Measurements from ENCODE around the gene PTPRT.

Gene PTPRT

DNA sequence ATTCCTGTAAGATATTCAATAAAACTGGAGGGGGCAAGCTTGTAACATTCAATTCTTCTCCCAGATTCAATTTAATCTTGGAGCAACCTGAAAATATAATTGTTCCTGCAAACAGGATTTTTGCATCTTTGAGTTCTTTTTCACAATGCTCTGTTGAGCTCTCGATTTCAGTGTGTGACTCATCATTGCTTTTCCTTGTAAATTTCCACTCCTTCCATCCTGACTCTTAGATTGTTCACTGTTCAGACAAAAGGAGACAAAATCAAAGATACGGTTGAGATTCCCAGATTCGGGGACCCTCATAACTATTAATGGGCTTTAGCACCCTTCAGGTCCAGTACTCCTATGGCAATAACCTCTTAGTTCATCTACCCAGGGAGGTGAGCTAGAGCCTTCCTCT lies 999.6 kb downstream of the PTPRT start:
- WGBS, 2 experiments (ENCODE audit: insufficient coverage in 2 of 2): 73 to 79% methylated on average over 3 of the region's 3 CpGs
- no peak overlapping the region for H3K27ac ChIP-seq (ENCODE audit: low read depth, low read length, severe bottlenecking)

GRCh38 chr20:42186337-42186736 lies 1003.4 kb downstream of the PTPRT start:
- H3K9me3 ChIP-seq (ENCODE audit: control insufficient read depth, low read length): no peaks in the 10 kb centered on the region
- 55 to 62% methylated on average over 1 to 3 of the region's 3 CpGs for WGBS, 2 experiments (ENCODE audit: insufficient coverage in 2 of 2)

More for the DNA sequence above, 999.6 kb downstream of the PTPRT start:
- Histone ChIP-seq H3K36me3 (ENCODE audit: control insufficient read depth, insufficient read depth, low read length) (no peaks in the 10 kb centered on the region), H3K9me3 (ENCODE audit: control insufficient read depth, low read length) (no peaks in the 10 kb centered on the region), H3K4me1 (ENCODE audit: control insufficient read depth, insufficient read depth, low read length, poor library complexity, severe bottlenecking) (no peaks in the 10 kb centered on the region), H3K4me3 (ENCODE audit: extremely low read depth, insufficient read depth, low read length, poor library complexity, severe bottlenecking) (no peak overlapping the region)

GRCh38 chr20:42183147-42183546 lies 1006.6 kb downstream of the PTPRT start:
- Histone ChIP-seq H3K27ac (ENCODE audit: low read depth, low read length, severe bottlenecking) (no peak overlapping the region), H3K9me3 (ENCODE audit: control insufficient read depth, low read length) (no peaks in the 10 kb centered on the region), H3K4me1 (ENCODE audit: control insufficient read depth, insufficient read depth, low read length, poor library complexity, severe bottlenecking) (no peaks in the 10 kb centered on the region), H3K4me3 (ENCODE audit: extremely low read depth, insufficient read depth, low read length, poor library complexity, severe bottlenecking) (no peak overlapping the region), H3K36me3 (ENCODE audit: control insufficient read depth, insufficient read depth, low read length) (no peaks in the 10 kb centered on the region)
- 45 to 70% methylated on average over 1 of the region's 4 CpGs for WGBS, 2 experiments (ENCODE audit: insufficient coverage in 2 of 2)

More at GRCh38 chr20:42186337-42186736, 1003.4 kb downstream of the PTPRT start:
- H3K4me1 ChIP-seq (ENCODE audit: control insufficient read depth, insufficient read depth, low read length, poor library complexity, severe bottlenecking): no peaks in the 10 kb centered on the region
- no peak overlapping the region for H3K27ac ChIP-seq (ENCODE audit: low read depth, low read length, severe bottlenecking)
- H3K4me3 ChIP-seq (ENCODE audit: extremely low read depth, insufficient read depth, low read length, poor library complexity, severe bottlenecking): no peak overlapping the region
- H3K36me3 ChIP-seq (ENCODE audit: control insufficient read depth, insufficient read depth, low read length): no peaks in the 10 kb centered on the region

DNA sequence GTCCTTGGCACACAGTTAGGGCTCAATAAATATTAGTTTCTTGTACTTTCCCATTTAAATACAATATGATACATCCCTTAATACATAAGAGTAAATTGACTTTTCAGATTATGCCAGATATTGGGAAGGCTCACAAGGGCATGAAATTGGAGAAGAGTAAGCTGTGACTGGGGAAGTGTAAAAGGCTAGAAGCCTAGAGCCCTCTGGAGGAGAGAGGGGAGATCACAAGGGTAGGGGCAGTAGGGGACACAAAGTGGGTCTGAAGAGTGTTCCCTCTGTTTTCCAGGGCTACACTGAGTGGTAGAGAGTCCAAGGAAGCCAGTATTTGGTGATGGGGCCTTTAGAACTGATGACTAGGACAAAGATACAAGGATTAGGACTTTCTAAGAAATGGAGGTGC lies 1008.6 kb downstream of the PTPRT start:
- Histone ChIP-seq H3K4me1 (ENCODE audit: control insufficient read depth, insufficient read depth, low read length, poor library complexity, severe bottlenecking) (no peaks in the 10 kb centered on the region), H3K4me3 (ENCODE audit: extremely low read depth, insufficient read depth, low read length, poor library complexity, severe bottlenecking) (no peak overlapping the region), H3K27ac (ENCODE audit: low read depth, low read length, severe bottlenecking) (no peak overlapping the region), H3K36me3 (ENCODE audit: control insufficient read depth, insufficient read depth, low read length) (no peaks in the 10 kb centered on the region), H3K9me3 (ENCODE audit: control insufficient read depth, low read length) (no peaks in the 10 kb centered on the region)

DNA sequence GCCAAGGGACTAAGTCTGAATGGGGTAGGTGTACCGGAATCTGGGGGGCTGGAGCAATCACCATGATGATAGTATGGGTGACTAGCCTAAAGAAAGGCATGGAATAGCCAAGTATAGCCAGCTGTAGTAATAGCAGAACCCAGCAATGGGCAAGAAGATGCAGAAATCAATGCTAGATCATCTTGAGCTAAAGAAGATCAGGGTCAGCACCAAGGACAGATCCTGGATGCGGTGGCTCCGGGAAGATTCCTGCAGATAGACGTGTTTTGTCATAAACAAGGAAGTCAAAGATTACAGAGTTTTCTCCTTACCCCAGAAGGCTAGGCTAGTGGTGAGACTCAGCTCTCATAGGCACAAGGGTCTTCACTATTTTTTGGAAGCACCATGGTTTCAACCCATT lies 1009.9 kb downstream of the PTPRT start:
- Histone ChIP-seq H3K27ac (ENCODE audit: low read depth, low read length, severe bottlenecking) (no peak overlapping the region), H3K9me3 (ENCODE audit: control insufficient read depth, low read length) (no peaks in the 10 kb centered on the region), H3K36me3 (ENCODE audit: control insufficient read depth, insufficient read depth, low read length) (no peaks in the 10 kb centered on the region), H3K4me3 (ENCODE audit: extremely low read depth, insufficient read depth, low read length, poor library complexity, severe bottlenecking) (no peak overlapping the region), H3K4me1 (ENCODE audit: control insufficient read depth, insufficient read depth, low read length, poor library complexity, severe bottlenecking) (no peaks in the 10 kb centered on the region)
- WGBS, 2 experiments (ENCODE audit: insufficient coverage in 2 of 2): 30 to 36% methylated on average over 3 to 4 of the region's 4 CpGs

DNA sequence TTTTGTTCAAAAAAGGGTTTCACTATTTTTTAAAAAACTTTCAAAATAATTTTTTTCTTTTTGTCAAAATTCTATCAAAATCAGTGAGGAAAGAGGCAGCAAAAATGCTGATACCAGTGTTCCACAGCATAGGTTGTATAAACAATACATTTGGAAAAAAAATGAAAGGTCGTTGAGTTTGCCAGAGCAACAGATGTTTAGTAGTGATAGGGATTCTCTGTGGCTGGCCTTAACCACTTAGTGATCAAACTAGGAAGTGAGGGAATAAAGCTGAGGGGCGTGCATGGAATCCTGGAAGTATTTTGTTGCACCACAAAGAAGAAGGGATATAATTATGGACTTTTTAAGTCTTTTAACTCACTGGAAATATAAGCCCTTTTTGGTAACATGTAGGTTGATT lies 1016.3 kb downstream of the PTPRT start:
- H3K27ac ChIP-seq (ENCODE audit: low read depth, low read length, severe bottlenecking): no peak overlapping the region
- H3K9me3 ChIP-seq (ENCODE audit: control insufficient read depth, low read length): no peaks in the 10 kb centered on the region
- H3K4me3 ChIP-seq (ENCODE audit: extremely low read depth, insufficient read depth, low read length, poor library complexity, severe bottlenecking): no peak overlapping the region
- no peaks in the 10 kb centered on the region for H3K36me3 ChIP-seq (ENCODE audit: control insufficient read depth, insufficient read depth, low read length)
- WGBS, 2 experiments (ENCODE audit: insufficient coverage in 2 of 2): 29 to 33% methylated on average over 1 of the region's 2 CpGs
- no peaks in the 10 kb centered on the region for H3K4me1 ChIP-seq (ENCODE audit: control insufficient read depth, insufficient read depth, low read length, poor library complexity, severe bottlenecking)

- H3K27ac ChIP-seq (ENCODE audit: low read depth, low read length, severe bottlenecking): no peak overlapping the region
- H3K4me3 ChIP-seq (ENCODE audit: extremely low read depth, insufficient read depth, low read length, poor library complexity, severe bottlenecking): no peak overlapping the region
- no peaks in the 10 kb centered on the region for H3K4me1 ChIP-seq (ENCODE audit: control insufficient read depth, insufficient read depth, low read length, poor library complexity, severe bottlenecking)
- 74 to 88% methylated on average over 7 of the region's 7 CpGs for WGBS, 2 experiments (ENCODE audit: insufficient coverage in 2 of 2)
- no peaks in the 10 kb centered on the region for H3K9me3 ChIP-seq (ENCODE audit: control insufficient read depth, low read length)
- H3K36me3 ChIP-seq (ENCODE audit: control insufficient read depth, insufficient read depth, low read length): no peaks in the 10 kb centered on the region
Measured at GRCh38 chr20:42164121-42164890, 1025.4 kb downstream of the PTPRT start.

DNA sequence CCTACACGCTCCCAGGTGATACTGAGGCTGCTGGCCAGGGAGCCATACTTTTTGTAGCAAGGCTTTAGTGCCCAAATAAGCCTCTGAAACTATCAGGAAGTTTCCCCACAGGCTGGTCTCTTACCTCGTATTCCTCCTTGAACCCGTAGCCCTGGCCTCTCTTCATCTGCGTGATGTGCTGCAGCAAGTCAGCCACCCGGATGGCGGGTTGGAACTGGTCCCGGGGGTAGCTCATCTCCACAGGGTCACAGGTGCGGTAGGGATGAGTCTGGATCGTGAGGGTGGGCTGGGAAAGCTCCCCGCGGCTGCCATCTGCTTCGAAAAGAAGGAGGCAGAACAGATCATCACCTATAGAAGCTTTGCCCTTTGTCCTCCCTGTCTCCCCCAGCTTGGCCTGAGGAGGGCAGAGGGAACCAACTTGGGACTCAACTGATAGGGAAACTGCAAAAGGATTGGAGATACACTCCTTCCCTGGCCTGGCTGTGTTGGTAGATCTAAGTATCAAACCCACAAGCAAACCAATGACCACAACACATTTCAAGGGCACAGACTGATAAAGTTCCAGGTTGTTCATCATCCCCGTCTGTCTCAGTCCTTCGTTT lies 1028.4 kb downstream of the PTPRT start:
- no peak overlapping the region for H3K4me3 ChIP-seq (ENCODE audit: extremely low read depth, insufficient read depth, low read length, poor library complexity, severe bottlenecking)
- no peak overlapping the region for H3K27ac ChIP-seq (ENCODE audit: low read depth, low read length, severe bottlenecking)
- H3K9me3 ChIP-seq (ENCODE audit: control insufficient read depth, low read length): no peaks in the 10 kb centered on the region
- WGBS, 2 experiments (ENCODE audit: insufficient coverage in 2 of 2): 85 to 88% methylated on average over 10 to 11 of the region's 14 CpGs
- H3K4me1 ChIP-seq (ENCODE audit: control insufficient read depth, insufficient read depth, low read length, poor library complexity, severe bottlenecking): no peaks in the 10 kb centered on the region
- H3K36me3 ChIP-seq (ENCODE audit: control insufficient read depth, insufficient read depth, low read length): no peaks in the 10 kb centered on the region

- no peak overlapping the region for H3K4me3 ChIP-seq (ENCODE audit: extremely low read depth, insufficient read depth, low read length, poor library complexity, severe bottlenecking)
- no peaks in the 10 kb centered on the region for H3K36me3 ChIP-seq (ENCODE audit: control insufficient read depth, insufficient read depth, low read length)
- WGBS, 2 experiments (ENCODE audit: insufficient coverage in 2 of 2): 63 to 67% methylated on average over 1 to 2 of the region's 3 CpGs
- no peaks in the 10 kb centered on the region for H3K9me3 ChIP-seq (ENCODE audit: control insufficient read depth, low read length)
- no peak overlapping the region for H3K27ac ChIP-seq (ENCODE audit: low read depth, low read length, severe bottlenecking)
- no peaks in the 10 kb centered on the region for H3K4me1 ChIP-seq (ENCODE audit: control insufficient read depth, insufficient read depth, low read length, poor library complexity, severe bottlenecking)
Measured at GRCh38 chr20:42159808-42160207, 1029.9 kb downstream of the PTPRT start.

DNA sequence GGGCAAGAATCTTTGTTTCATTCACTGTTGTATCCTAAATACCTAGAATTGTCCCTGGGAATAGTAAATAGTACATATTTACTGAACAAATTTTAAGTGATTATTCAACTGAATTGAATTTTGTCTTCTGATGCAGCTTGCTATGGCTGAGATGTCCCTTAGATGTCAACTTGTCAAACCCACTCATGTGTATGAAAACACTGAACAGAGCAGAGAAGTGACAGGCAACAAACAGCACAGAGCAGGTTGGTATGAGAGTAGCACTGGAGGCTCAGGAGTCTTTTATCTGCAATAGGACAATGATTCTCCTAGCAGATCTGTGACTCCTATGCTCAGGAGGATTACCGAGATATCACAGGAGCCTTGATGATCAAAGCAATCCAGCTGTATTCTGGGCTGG lies 1031.4 kb downstream of the PTPRT start:
- WGBS, 2 experiments (ENCODE audit: insufficient coverage in 2 of 2): 67 to 83% methylated on average over 1 of the region's 1 CpG
- no peaks in the 10 kb centered on the region for H3K9me3 ChIP-seq (ENCODE audit: control insufficient read depth, low read length)
- no peak overlapping the region for H3K4me3 ChIP-seq (ENCODE audit: extremely low read depth, insufficient read depth, low read length, poor library complexity, severe bottlenecking)
- H3K27ac ChIP-seq (ENCODE audit: low read depth, low read length, severe bottlenecking): no peak overlapping the region
- no peaks in the 10 kb centered on the region for H3K4me1 ChIP-seq (ENCODE audit: control insufficient read depth, insufficient read depth, low read length, poor library complexity, severe bottlenecking)
- no peaks in the 10 kb centered on the region for H3K36me3 ChIP-seq (ENCODE audit: control insufficient read depth, insufficient read depth, low read length)

DNA sequence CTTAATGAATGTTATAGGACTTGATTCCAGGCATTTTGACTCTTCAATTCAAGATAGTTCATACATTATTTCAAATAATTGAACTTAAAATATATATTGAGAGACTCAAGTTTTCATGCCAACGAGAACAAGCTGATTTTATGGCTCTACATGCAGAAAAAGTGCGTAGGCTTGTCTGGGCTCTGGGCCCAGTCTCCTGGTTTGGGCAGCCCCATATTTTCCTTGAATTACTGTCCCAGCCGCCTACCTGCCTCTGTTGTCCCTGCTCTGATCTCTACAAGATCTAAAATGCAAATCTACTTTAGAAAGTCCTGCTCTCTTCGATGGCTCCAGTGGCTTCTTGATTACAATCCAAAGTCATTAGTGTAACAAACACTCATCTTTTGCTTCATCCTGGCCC lies 1034.1 kb downstream of the PTPRT start:
- WGBS, 2 experiments (ENCODE audit: insufficient coverage in 2 of 2): 85 to 93% methylated on average over 4 of the region's 4 CpGs
- Histone ChIP-seq H3K27ac (ENCODE audit: low read depth, low read length, severe bottlenecking) (no peak overlapping the region), H3K4me1 (ENCODE audit: control insufficient read depth, insufficient read depth, low read length, poor library complexity, severe bottlenecking) (no peaks in the 10 kb centered on the region), H3K9me3 (ENCODE audit: control insufficient read depth, low read length) (no peaks in the 10 kb centered on the region), H3K36me3 (ENCODE audit: control insufficient read depth, insufficient read depth, low read length) (no peaks in the 10 kb centered on the region), H3K4me3 (ENCODE audit: extremely low read depth, insufficient read depth, low read length, poor library complexity, severe bottlenecking) (no peak overlapping the region)
